Rectal smooth muscle tissue (tissue), 1 donor: ENCODE results near the gene HS6ST3.

Experiments used
- H3K27ac ChIP-seq: one replicate; pipeline ENCODE4 v1.7.0; 2013; ENCODE audit warnings: low read depth, low read length, inconsistent platforms
- H3K27me3 ChIP-seq: one replicate; pipeline ENCODE4 v1.7.0; 2013; ENCODE audit warnings: low read length; ENCODE audit not compliant: control insufficient read depth, insufficient read depth
- H3K36me3 ChIP-seq: one replicate; pipeline ENCODE4 v1.7.0; 2013; ENCODE audit warnings: low read length; ENCODE audit not compliant: control insufficient read depth, insufficient read depth
- H3K4me1 ChIP-seq: one replicate; pipeline ENCODE4 v1.7.0; 2013; ENCODE audit warnings: low read length; ENCODE audit not compliant: control insufficient read depth, insufficient read depth
- H3K4me3 ChIP-seq: one replicate; pipeline ENCODE4 v1.7.0; 2013; ENCODE audit warnings: low read length
- H3K9ac ChIP-seq: one replicate; pipeline ENCODE4 v1.7.0; 2013; ENCODE audit warnings: low read length

The HS6ST3 gene

GRCh38 chr13:96431044-96431581, 341.2 kb downstream of the HS6ST3 start:
- H3K36me3 ChIP-seq, result no peaks in the 10 kb centered on the region
- H3K4me3 ChIP-seq, result no peak overlapping the region
- H3K27me3 ChIP-seq, result no peaks in the 10 kb centered on the region
- H3K27ac ChIP-seq, result no peak overlapping the region
- H3K9ac ChIP-seq, result no peak overlapping the region
- H3K4me1 ChIP-seq, result no peaks in the 10 kb centered on the region

- Histone ChIP-seq H3K36me3 (no peaks in the 10 kb centered on the region), H3K27me3 (no peaks in the 10 kb centered on the region), H3K4me1 (no peaks in the 10 kb centered on the region), H3K27ac (no peak overlapping the region), H3K4me3 (no peak overlapping the region), H3K9ac (no peak overlapping the region)
These were observed 354.8 kb downstream of the HS6ST3 start for GRCh38 chr13:96444676-96445075.

- no peak overlapping the region for H3K27ac ChIP-seq
- H3K4me3 ChIP-seq, result no peak overlapping the region
- H3K36me3 ChIP-seq, result no peaks in the 10 kb centered on the region
- no peak overlapping the region for H3K9ac ChIP-seq
- H3K27me3 ChIP-seq, result no peaks in the 10 kb centered on the region
- no peaks in the 10 kb centered on the region for H3K4me1 ChIP-seq
These were observed 360.0 kb downstream of the HS6ST3 start for GRCh38 chr13:96449920-96450319.

GRCh38 chr13:96450326-96451020, 360.6 kb downstream of the HS6ST3 start:
- no peaks in the 10 kb centered on the region for H3K27me3 ChIP-seq
- H3K36me3 ChIP-seq, result no peaks in the 10 kb centered on the region
- no peak overlapping the region for H3K27ac ChIP-seq
- H3K9ac ChIP-seq, result no peak overlapping the region
- H3K4me1 ChIP-seq, result no peaks in the 10 kb centered on the region
- H3K4me3 ChIP-seq, result no peak overlapping the region

GRCh38 chr13:96454466-96454865, 364.6 kb downstream of the HS6ST3 start:
- H3K9ac ChIP-seq, result no peak overlapping the region
- H3K27ac ChIP-seq, result no peak overlapping the region
- no peaks in the 10 kb centered on the region for H3K27me3 ChIP-seq
- H3K36me3 ChIP-seq, result no peaks in the 10 kb centered on the region
- no peak overlapping the region for H3K4me3 ChIP-seq
- H3K4me1 ChIP-seq, result no peaks in the 10 kb centered on the region

- H3K27me3 ChIP-seq, result no peaks in the 10 kb centered on the region
- no peak overlapping the region for H3K4me3 ChIP-seq
- no peaks in the 10 kb centered on the region for H3K4me1 ChIP-seq
- H3K9ac ChIP-seq, result no peak overlapping the region
- no peaks in the 10 kb centered on the region for H3K36me3 ChIP-seq
- no peak overlapping the region for H3K27ac ChIP-seq
These were observed 370.7 kb downstream of the HS6ST3 start for GRCh38 chr13:96460609-96461008.

GRCh38 chr13:96473526-96474180, 383.7 kb downstream of the HS6ST3 start:
- Histone ChIP-seq H3K27me3 (no peaks in the 10 kb centered on the region), H3K27ac (no peak overlapping the region), H3K4me3 (no peak overlapping the region), H3K9ac (no peak overlapping the region), H3K36me3 (no peaks in the 10 kb centered on the region), H3K4me1 (no peaks in the 10 kb centered on the region)

GRCh38 chr13:96474181-96474557, 384.3 kb downstream of the HS6ST3 start:
- H3K9ac ChIP-seq, result no peak overlapping the region
- H3K4me3 ChIP-seq, result no peak overlapping the region
- no peaks in the 10 kb centered on the region for H3K36me3 ChIP-seq
- H3K4me1 ChIP-seq, result no peaks in the 10 kb centered on the region
- H3K27me3 ChIP-seq, result no peaks in the 10 kb centered on the region
- H3K27ac ChIP-seq, result no peak overlapping the region

GRCh38 chr13:96475103-96475502, 385.2 kb downstream of the HS6ST3 start:
- H3K9ac ChIP-seq, result no peak overlapping the region
- H3K4me1 ChIP-seq, result no peaks in the 10 kb centered on the region

GRCh38 chr13:96481482-96481881, 391.6 kb downstream of the HS6ST3 start:
- H3K27ac ChIP-seq, result no peak overlapping the region
- H3K9ac ChIP-seq, result no peak overlapping the region
- no peaks in the 10 kb centered on the region for H3K4me1 ChIP-seq
- H3K4me3 ChIP-seq, result no peak overlapping the region
- H3K36me3 ChIP-seq, result no peaks in the 10 kb centered on the region
- H3K27me3 ChIP-seq, result no peaks in the 10 kb centered on the region

More at GRCh38 chr13:96475103-96475502, 385.2 kb downstream of the HS6ST3 start:
- Histone ChIP-seq H3K4me3 (no peak overlapping the region), H3K36me3 (no peaks in the 10 kb centered on the region), H3K27ac (no peak overlapping the region), H3K27me3 (no peaks in the 10 kb centered on the region)

GRCh38 chr13:96490496-96490989, 400.6 kb downstream of the HS6ST3 start:
- Histone ChIP-seq H3K9ac (no peak overlapping the region), H3K27ac (no peak overlapping the region), H3K4me1 (no peaks in the 10 kb centered on the region), H3K4me3 (no peak overlapping the region), H3K27me3 (no peaks in the 10 kb centered on the region), H3K36me3 (no peaks in the 10 kb centered on the region)

- Histone ChIP-seq H3K36me3 (no peaks in the 10 kb centered on the region), H3K4me1 (no peaks in the 10 kb centered on the region), H3K27me3 (no peaks in the 10 kb centered on the region), H3K27ac (no peak overlapping the region), H3K4me3 (no peak overlapping the region), H3K9ac (no peak overlapping the region)
These were observed 401.2 kb downstream of the HS6ST3 start for GRCh38 chr13:96491103-96491502.
